ENCODE data around the gene ITGB1BP1.

The ITGB1BP1 gene

GRCh38 chr2:9397201-9397600 is 26.1 kb downstream of the ITGB1BP1 start:
- no peaks in the 10 kb centered on the region for H3F3A ChIP-seq (ENCODE audit: insufficient read depth, low read length)
- H3K4me1 ChIP-seq (ENCODE audit: low read length): no peaks in the 10 kb centered on the region
- H3K27me3 ChIP-seq (replicated peaks; ENCODE audit: insufficient read depth, low read length): no peaks in the 10 kb centered on the region
- no peaks in the 10 kb centered on the region for H3K9me2 ChIP-seq (replicated peaks; ENCODE audit: insufficient read depth, low read length)
- H3K79me2 ChIP-seq (ENCODE audit: low read length): no peaks in the 10 kb centered on the region
- H3K9me3 ChIP-seq (replicated peaks; ENCODE audit: insufficient read depth, low read length): no peaks in the 10 kb centered on the region
- no peak overlapping the region for H3K9ac ChIP-seq (ENCODE audit: low read length)
- no peak overlapping the region for H3K4me3 ChIP-seq (ENCODE audit: low read length)
- no peak overlapping the region for H2AFZ ChIP-seq (ENCODE audit: low read length)
- H3K27ac ChIP-seq (ENCODE audit: low read length): no peak overlapping the region
- DNase-seq: no peak
- no peak overlapping the region for H3K4me2 ChIP-seq (ENCODE audit: low read depth, low read length)
- H3K36me3 ChIP-seq (replicated peaks; ENCODE audit: insufficient read depth, low read length): no peaks in the 10 kb centered on the region
- no peaks in the 10 kb centered on the region for H4K20me1 ChIP-seq (ENCODE audit: insufficient read depth, low read length)
- TF ChIP-seq EZH2 (optimal IDR thresholded peaks at IDR 0.05; ENCODE audit: low read depth, low read length) (no peak), CTCF (IDR thresholded peaks at IDR 0.05; ENCODE audit: low read length) (no peak), EZH2phosphoT487 (IDR thresholded peaks at IDR 0.05; ENCODE audit: low read length) (no peak)

- H3K27me3 ChIP-seq (replicated peaks; ENCODE audit: insufficient read depth, low read length): no peaks in the 10 kb centered on the region
- H4K20me1 ChIP-seq (ENCODE audit: insufficient read depth, low read length): no peaks in the 10 kb centered on the region
- no peak for DNase-seq
- H3K4me2 ChIP-seq (ENCODE audit: low read depth, low read length): no peak overlapping the region
- no peak overlapping the region for H3K27ac ChIP-seq (ENCODE audit: low read length)
- H3K9ac ChIP-seq (ENCODE audit: low read length): no peak overlapping the region
- H3K36me3 ChIP-seq (replicated peaks; ENCODE audit: insufficient read depth, low read length): no peaks in the 10 kb centered on the region
- H3K9me2 ChIP-seq (replicated peaks; ENCODE audit: insufficient read depth, low read length): no peaks in the 10 kb centered on the region
- H3K79me2 ChIP-seq (ENCODE audit: low read length): no peaks in the 10 kb centered on the region
- H3K9me3 ChIP-seq (replicated peaks; ENCODE audit: insufficient read depth, low read length): no peaks in the 10 kb centered on the region
- no peak overlapping the region for H2AFZ ChIP-seq (ENCODE audit: low read length)
- H3K4me3 ChIP-seq (ENCODE audit: low read length): no peak overlapping the region
- TF ChIP-seq EZH2 (optimal IDR thresholded peaks at IDR 0.05; ENCODE audit: low read depth, low read length) (no peak), EZH2phosphoT487 (IDR thresholded peaks at IDR 0.05; ENCODE audit: low read length) (no peak), CTCF (IDR thresholded peaks at IDR 0.05; ENCODE audit: low read length) (no peak)
- H3F3A ChIP-seq (ENCODE audit: insufficient read depth, low read length): no peaks in the 10 kb centered on the region
- no peaks in the 10 kb centered on the region for H3K4me1 ChIP-seq (ENCODE audit: low read length)
Observed at GRCh38 chr2:9394816-9395215, 28.5 kb downstream of the ITGB1BP1 start.

- H4K20me1 ChIP-seq (ENCODE audit: insufficient read depth, low read length): no peaks in the 10 kb centered on the region
- no peaks in the 10 kb centered on the region for H3K27me3 ChIP-seq (replicated peaks; ENCODE audit: insufficient read depth, low read length)
- H3K4me2 ChIP-seq (ENCODE audit: low read depth, low read length): no peak overlapping the region
- no peaks in the 10 kb centered on the region for H3K9me3 ChIP-seq (replicated peaks; ENCODE audit: insufficient read depth, low read length)
- H3K9ac ChIP-seq (ENCODE audit: low read length): no peak overlapping the region
- H3K9me2 ChIP-seq (replicated peaks; ENCODE audit: insufficient read depth, low read length): no peaks in the 10 kb centered on the region
- no peak overlapping the region for H3K27ac ChIP-seq (ENCODE audit: low read length)
- H3K4me3 ChIP-seq (ENCODE audit: low read length): no peak overlapping the region
- H3K4me1 ChIP-seq (ENCODE audit: low read length): no peaks in the 10 kb centered on the region
- H2AFZ ChIP-seq (ENCODE audit: low read length): no peak overlapping the region
- no peaks in the 10 kb centered on the region for H3F3A ChIP-seq (ENCODE audit: insufficient read depth, low read length)
- no peak for DNase-seq
- H3K36me3 ChIP-seq (replicated peaks; ENCODE audit: insufficient read depth, low read length): no peaks in the 10 kb centered on the region
- TF ChIP-seq EZH2phosphoT487 (IDR thresholded peaks at IDR 0.05; ENCODE audit: low read length) (no peak), EZH2 (optimal IDR thresholded peaks at IDR 0.05; ENCODE audit: low read depth, low read length) (no peak), CTCF (IDR thresholded peaks at IDR 0.05; ENCODE audit: low read length) (no peak)
- no peaks in the 10 kb centered on the region for H3K79me2 ChIP-seq (ENCODE audit: low read length)
Observed at GRCh38 chr2:9392898-9393765, 30.2 kb downstream of the ITGB1BP1 start.

Measured in MM.1S (cell line).